ENCODE results near the gene A1BG.

DNA sequence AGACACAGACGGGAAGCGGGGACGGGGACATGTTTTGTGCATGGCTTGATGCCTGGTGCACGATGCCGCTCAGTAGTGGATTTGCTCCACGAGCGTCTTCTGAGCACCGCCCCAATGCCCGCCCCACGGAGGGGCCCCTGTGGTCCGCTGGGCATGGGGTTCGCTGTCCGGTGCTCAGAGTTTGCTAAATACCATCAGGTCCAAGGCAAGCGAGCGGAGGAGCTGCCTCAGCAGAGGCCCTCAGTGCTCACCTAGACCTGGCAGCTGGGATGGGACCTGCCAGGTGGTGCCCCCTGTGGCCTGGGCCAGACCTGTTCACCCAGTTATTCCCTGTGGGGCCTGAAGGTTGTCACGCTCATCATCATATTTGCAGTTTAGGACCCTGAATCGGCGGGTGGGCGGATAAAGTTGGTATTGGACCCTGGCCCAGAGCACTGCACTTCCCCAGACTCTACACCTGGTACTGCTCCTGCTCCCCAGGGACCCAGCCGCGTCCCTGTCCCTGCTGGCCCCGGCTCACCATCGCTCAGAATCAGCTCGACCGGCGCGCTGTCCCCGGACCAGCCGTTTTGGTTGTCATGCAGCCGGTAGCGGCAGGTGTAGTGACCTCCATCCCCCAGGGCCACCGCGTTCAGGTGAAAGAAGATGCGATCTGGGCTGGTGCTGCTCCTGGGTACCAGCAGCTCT lies 2.3 kb downstream of the A1BG start:
- no peak for TF ChIP-seq CTCF (IDR thresholded peaks at IDR 0.05; ENCODE audit: low read depth, low read length)
- no peak for TF ChIP-seq EZH2phosphoT487 (IDR thresholded peaks at IDR 0.05; ENCODE audit: low read depth)

Measured in OCI-LY3 (cell line).